ENCODE measurements around the gene ATP6V0B. TPM values are rescaled to one million over a fixed set of nuclear protein-coding genes. Genes with fewer than 3 reads are reported as not detected.

Gene ATP6V0B
- total RNA-seq, 4 donors from 2014 or later: 87.5 to 218 (median 122) TPM

DNA sequence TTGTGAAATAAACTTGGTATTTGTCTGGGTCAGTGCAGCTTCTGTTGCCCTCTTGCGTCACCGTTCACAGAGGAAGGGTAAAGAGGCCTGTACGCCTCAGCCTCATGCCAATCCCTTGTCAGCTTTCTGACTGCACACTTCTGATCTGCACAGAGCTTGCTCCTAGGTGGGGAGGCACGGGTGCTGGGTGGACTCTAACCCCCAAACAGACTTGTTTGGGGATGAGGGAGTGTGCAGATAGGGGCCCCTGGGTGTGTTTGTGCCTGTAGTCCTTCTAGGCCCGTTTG lies 3.4 kb downstream of the ATP6V0B start:
- peak overlapping the region in 2 of 4 donors; percentile 59 to 83 for H3K4me3 ChIP-seq
- H3K27me3 ChIP-seq: no peaks in the 10 kb centered on the region
- H3K4me1 ChIP-seq: peaks cover 10 to 55% (median 14%) of the 10 kb centered on the region in 4 donors
- TF ChIP-seq, protein P1, sequence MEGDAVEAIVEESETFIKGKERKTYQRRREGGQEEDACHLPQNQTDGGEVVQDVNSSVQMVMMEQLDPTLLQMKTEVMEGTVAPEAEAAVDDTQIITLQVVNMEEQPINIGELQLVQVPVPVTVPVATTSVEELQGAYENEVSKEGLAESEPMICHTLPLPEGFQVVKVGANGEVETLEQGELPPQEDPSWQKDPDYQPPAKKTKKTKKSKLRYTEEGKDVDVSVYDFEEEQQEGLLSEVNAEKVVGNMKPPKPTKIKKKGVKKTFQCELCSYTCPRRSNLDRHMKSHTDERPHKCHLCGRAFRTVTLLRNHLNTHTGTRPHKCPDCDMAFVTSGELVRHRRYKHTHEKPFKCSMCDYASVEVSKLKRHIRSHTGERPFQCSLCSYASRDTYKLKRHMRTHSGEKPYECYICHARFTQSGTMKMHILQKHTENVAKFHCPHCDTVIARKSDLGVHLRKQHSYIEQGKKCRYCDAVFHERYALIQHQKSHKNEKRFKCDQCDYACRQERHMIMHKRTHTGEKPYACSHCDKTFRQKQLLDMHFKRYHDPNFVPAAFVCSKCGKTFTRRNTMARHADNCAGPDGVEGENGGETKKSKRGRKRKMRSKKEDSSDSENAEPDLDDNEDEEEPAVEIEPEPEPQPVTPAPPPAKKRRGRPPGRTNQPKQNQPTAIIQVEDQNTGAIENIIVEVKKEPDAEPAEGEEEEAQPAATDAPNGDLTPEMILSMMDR (IDR thresholded peaks at IDR 0.05): no peak
- TF ChIP-seq POLR2A (IDR thresholded peaks at IDR 0.05): no peak
- no peaks in the 10 kb centered on the region for H3K9me3 ChIP-seq
- H3K36me3 ChIP-seq: peaks cover 0 to 25% (median 0%) of the 10 kb centered on the region in 3 donors
- peak overlapping the region in 1 of 4 donors; percentile 57 for H3K27ac ChIP-seq
- no peak for DNase-seq

DNA sequence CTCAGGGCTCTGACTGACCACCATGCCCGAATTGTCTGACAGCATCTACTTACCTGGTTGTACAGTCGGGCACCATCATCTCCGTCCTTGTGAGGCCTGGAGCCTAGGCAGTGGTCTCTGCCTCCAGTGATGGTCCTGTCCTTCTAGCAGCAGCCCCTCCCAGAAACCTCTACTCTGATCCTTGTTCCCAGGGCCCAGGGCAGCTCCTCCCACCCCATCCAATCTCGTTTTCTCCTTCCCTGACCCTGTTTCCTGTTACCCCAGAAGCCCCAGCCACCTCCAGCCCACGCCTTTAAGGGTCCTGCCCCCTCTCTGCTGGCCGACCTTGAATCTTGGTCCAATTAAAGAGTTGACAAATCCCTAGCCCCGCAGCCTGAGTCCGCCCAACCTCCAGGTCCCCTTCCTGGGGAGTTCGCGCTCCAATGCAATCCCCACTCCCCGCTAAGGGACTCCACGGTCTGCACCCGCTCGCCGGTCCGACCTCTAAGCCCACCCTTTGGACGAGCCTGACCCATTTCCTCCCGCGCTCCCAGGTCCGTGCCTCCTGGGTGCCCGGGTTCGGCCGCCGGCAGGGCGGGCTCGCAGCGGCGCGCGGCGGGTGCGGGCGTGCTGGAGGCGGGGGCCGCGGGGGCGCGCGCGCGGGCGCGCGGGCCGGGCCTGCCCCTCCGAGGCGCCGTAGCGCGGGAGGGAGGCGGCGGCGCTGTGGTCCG lies 3.9 kb downstream of the ATP6V0B start, which contains the start of gene B4GALT2:
TSS of gene B4GALT2 (plus strand) at position 660 of the 710 bp plus-strand sequence. CDS start 1,951 bp downstream, outside the sequence.
- no peak for TF ChIP-seq POLR2A (IDR thresholded peaks at IDR 0.05)
- TF ChIP-seq, protein P1 (IDR thresholded peaks at IDR 0.05): no peak
- peak within 1 kb of the TSS in 3 of 4 donors; percentile 41 to 66 (median 62) for H3K27ac ChIP-seq
- no peaks in the 10 kb centered on the region for H3K9me3 ChIP-seq
- H3K4me3 ChIP-seq: peak within 1 kb of the TSS; percentile 44 to 83 (median 70)
- DNase-seq: peak in 2 of 3 donors; percentile 61 to 73
- H3K4me1 ChIP-seq: peaks cover 10 to 55% (median 14%) of the 10 kb centered on the region in 4 donors
- peaks cover 0 to 25% (median 0%) of the 10 kb centered on the region in 3 donors for H3K36me3 ChIP-seq
- H3K27me3 ChIP-seq: no peaks in the 10 kb centered on the region

DNA sequence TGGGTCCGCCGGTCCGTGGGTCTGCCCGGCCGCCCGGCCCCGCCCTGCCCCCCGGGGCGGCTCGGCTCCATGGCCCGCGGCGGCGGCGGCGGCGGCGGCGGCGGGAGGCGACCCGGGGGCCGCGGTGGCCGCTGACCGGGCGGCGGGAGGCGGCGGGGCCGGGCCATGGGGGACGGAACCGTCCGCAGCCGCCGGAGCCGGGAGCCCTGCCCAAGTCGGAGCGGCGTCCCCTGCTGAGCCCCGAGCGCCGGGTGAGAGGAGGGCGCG lies 4.4 kb downstream of the ATP6V0B start:
- TF ChIP-seq, protein P1 (IDR thresholded peaks at IDR 0.05): no peak
- no peak for TF ChIP-seq POLR2A (IDR thresholded peaks at IDR 0.05)
- no peaks in the 10 kb centered on the region for H3K9me3 ChIP-seq
- no peaks in the 10 kb centered on the region for H3K27me3 ChIP-seq
- H3K27ac ChIP-seq: peak overlapping the region in 3 of 4 donors; percentile 41 to 66 (median 62)
- no peak for DNase-seq
- peak overlapping the region; percentile 44 to 83 (median 70) for H3K4me3 ChIP-seq
- H3K36me3 ChIP-seq: peaks cover 0 to 25% (median 0%) of the 10 kb centered on the region in 3 donors
- peaks cover 10 to 55% (median 14%) of the 10 kb centered on the region in 4 donors for H3K4me1 ChIP-seq

DNA sequence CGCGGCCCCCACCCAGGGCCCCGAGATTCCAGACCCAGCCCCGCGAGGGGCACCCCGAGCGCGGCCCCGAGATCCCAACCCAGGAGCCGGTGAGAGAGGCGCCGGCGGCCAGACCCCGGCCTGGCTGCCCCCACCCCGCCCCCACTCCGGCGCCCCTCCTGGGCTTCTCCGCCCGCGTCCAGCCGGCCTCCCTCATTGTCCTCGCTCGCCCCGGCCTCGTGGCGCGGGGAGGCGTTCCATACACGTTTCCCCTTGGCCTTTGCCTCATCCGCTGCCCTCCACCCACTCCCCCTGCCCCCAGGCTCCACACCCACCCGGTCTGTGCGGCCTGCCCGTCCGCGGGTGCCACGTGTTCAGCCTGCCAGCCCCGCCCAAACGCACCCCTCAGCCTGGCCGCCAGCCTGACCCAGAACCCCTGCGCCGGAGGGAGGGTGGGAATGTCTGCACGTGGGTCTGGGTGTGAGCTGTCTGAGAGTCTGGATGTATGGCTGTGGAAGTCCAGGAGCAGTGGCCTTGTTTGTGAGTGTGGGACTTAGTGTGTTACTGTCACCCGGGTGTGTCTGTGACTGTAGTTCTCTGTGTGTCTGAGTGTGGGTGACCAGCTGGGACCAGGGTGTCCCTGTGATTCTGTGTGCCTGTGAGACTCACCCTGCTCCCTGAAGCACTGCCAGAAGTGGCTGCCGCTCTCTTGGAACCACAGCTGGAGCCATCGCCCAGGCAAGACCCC lies 4.9 kb downstream of the ATP6V0B start:
- Histone ChIP-seq H3K9me3 (no peaks in the 10 kb centered on the region), H3K4me1 (peaks cover 10 to 55% (median 14%) of the 10 kb centered on the region in 4 donors), H3K36me3 (peaks cover 0 to 25% (median 0%) of the 10 kb centered on the region in 3 donors), H3K27me3 (no peaks in the 10 kb centered on the region), H3K27ac (peak overlapping the region in 3 of 4 donors; percentile 41 to 66 (median 62)), H3K4me3 (peak overlapping the region; percentile 44 to 83 (median 70))
- peak in 2 of 3 donors; percentile 66 to 79 for DNase-seq
- TF ChIP-seq, protein P1 (IDR thresholded peaks at IDR 0.05): no peak
- no peak for TF ChIP-seq POLR2A (IDR thresholded peaks at IDR 0.05)

DNA sequence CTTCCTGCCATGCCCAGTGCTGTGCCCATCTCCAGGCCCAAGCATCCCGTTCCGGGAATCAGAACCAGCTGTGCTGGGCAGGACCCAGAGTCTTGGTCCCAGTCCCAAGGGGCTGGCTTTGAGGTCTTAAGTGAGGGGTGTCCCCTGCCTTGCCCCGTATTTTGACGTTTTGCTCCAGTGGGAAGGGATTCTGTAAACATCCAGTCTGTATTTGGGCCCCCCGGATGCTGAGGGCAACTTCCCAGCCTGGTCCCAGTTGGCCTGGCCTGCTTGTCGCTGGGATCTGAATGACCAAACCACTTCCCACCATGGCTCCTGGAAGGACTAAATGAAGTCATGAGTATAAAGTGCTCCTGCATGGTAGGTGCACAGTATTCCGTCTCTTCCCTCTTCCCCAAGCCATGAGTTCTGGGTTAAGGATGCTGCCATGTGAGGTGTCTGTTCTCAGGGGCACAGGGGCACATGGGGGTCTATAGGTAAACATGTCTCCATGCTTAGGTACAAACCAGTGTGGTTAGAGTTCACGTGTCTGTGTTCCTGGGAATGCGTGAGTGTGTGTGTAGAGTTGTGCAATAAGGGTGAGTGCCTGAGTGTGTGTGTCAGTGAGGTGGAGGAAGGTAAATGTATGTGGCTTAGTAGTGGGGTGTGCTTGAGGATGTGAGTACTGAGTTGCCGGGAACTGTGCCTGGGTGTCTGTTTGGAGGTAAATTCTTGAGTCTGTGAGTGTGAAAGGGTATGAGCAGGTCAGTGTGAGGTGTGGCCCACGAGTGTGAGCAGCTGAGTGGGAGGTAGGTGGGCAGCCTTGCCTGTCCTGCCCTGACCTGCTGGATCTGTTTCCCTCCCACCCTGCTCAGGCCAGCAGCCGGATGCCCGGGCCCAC lies 5.7 kb downstream of the ATP6V0B start:
- Histone ChIP-seq H3K9me3 (no peaks in the 10 kb centered on the region), H3K36me3 (peaks cover 0 to 25% (median 0%) of the 10 kb centered on the region in 3 donors), H3K27me3 (no peaks in the 10 kb centered on the region), H3K4me1 (peaks cover 10 to 53% (median 13%) of the 10 kb centered on the region in 4 donors), H3K4me3 (peak overlapping the region in 2 of 4 donors; percentile 69 to 83), H3K27ac (peak overlapping the region in 3 of 4 donors; percentile 41 to 66 (median 62))
- no peak for TF ChIP-seq POLR2A (IDR thresholded peaks at IDR 0.05)
- TF ChIP-seq, protein P1 (IDR thresholded peaks at IDR 0.05): no peak
- DNase-seq: no peak
